Activated T-helper 9 cell treated with anti-CD3 and anti-CD28 coated beads, Interleukin-2, amount 50 U/mL, for 16 hours (primary cell): ENCODE data around the gene CRYGS.
"Not testable (repeated sequence)": the region's sequence is repeated elsewhere in the genome, so short reads cannot be mapped to it uniquely, and the experiment has no call there.

Experiments
- DNase-seq: peaks from one replicate; pipeline ENCODE4 v3.0.0-alpha.2; 2020; ENCODE audit warnings: low read depth

The CRYGS gene

GRCh38 chr3:186544281-186544680 lies at the start of gene CRYGS:
Gene CRYGS, minus strand, starts transcription at chr3:186544380. Its CDS starts 54 bp downstream, at chr3:186544326.
- DNase-seq = no peak

- DNase-seq = no peak
Observed at GRCh38 chr3:186593862-186594261, 49.7 kb upstream of the CRYGS start.

GRCh38 chr3:186592682-186593081 lies 48.5 kb upstream of the CRYGS start:
- DNase-seq = no peak

GRCh38 chr3:186590580-186591295 lies 46.6 kb upstream of the CRYGS start:
- DNase-seq = no peak

- no peak for DNase-seq
Observed at GRCh38 chr3:186589856-186590579, 45.8 kb upstream of the CRYGS start.

- DNase-seq = no peak
Observed at GRCh38 chr3:186589121-186589520, 44.9 kb upstream of the CRYGS start.

- DNase-seq = no peak
Observed at GRCh38 chr3:186588632-186589031, 44.5 kb upstream of the CRYGS start.

- DNase-seq = no peak
Observed at GRCh38 chr3:186587183-186587582, 43.0 kb upstream of the CRYGS start.

GRCh38 chr3:186586245-186586644 lies 42.1 kb upstream of the CRYGS start:
- DNase-seq = not testable (repeated sequence)

- no peak for DNase-seq
Observed at GRCh38 chr3:186583831-186584230, 39.7 kb upstream of the CRYGS start.

- DNase-seq = no peak
Observed at GRCh38 chr3:186582541-186582940, 38.4 kb upstream of the CRYGS start.

- no peak for DNase-seq
Observed at GRCh38 chr3:186580785-186581184, 36.6 kb upstream of the CRYGS start.

GRCh38 chr3:186577521-186577920 lies 33.3 kb upstream of the CRYGS start:
- no peak for DNase-seq

GRCh38 chr3:186571644-186572013 lies 27.4 kb upstream of the CRYGS start:
- no peak for DNase-seq

- no peak for DNase-seq
Observed at GRCh38 chr3:186570941-186571643, 26.9 kb upstream of the CRYGS start.

- DNase-seq = peak; percentile 97
Observed at GRCh38 chr3:186570096-186570940, 26.1 kb upstream of the CRYGS start, which contains the start of gene DNAJB11. Gene DNAJB11, plus strand, starts transcription at chr3:186570720. Its CDS starts 178 bp downstream, at chr3:186570898.

GRCh38 chr3:186569779-186570095 lies 25.6 kb upstream of the CRYGS start:
- DNase-seq = no peak

- DNase-seq = not testable (repeated sequence)
Observed at GRCh38 chr3:186569361-186569760, 25.2 kb upstream of the CRYGS start.

GRCh38 chr3:186567072-186567921 lies 23.1 kb upstream of the CRYGS start, which contains the start of gene TBCCD1:
Gene TBCCD1, minus strand, starts transcription at chr3:186567339. Its CDS starts 3,010 bp downstream, at chr3:186564329.
- DNase-seq = peak; percentile 91

- DNase-seq = no peak
Observed at GRCh38 chr3:186566772-186567071, 22.5 kb upstream of the CRYGS start.

- DNase-seq = no peak
Observed at GRCh38 chr3:186564586-186564985, 20.4 kb upstream of the CRYGS start.
